GM23338 (cell line): Measurements from ENCODE around the gene KLRF2. TPM values are rescaled to one million over a fixed set of nuclear protein-coding genes. Genes with fewer than 3 reads are reported as not detected.

Experiments used
- ATAC-seq: fragments of 200-7000 bp; cut with Tn5 transposase; 3 replicates; pipeline ENCODE4 v1.9.1; 2020
- DNase-seq: peaks from one replicate; pipeline ENCODE4 v3.0.0-alpha.2; 2015; ENCODE audit warnings: low spot score
- H2AFZ ChIP-seq: fragments of 200-600 bp; sonication (generic); 2 replicates; pipeline ENCODE4 v1.8.0; 2016; ENCODE audit warnings: antibody characterized with exemption, mild to moderate bottlenecking, moderate library complexity
- H3F3A ChIP-seq: fragments of 200-600 bp; sonication (generic); replicated peaks from 2 replicates; pipeline ENCODE4 v1.8.0; 2017; ENCODE audit warnings: antibody characterized with exemption, mixed run types, low read depth
- H3K27ac ChIP-seq: fragments of 200-600 bp; sonication (generic); 2 replicates; pipeline ENCODE4 v1.6.1; 2016; ENCODE audit warnings: low read depth
- H3K27me3 ChIP-seq: fragments of 200-600 bp; sonication (generic); 2 replicates; pipeline ENCODE4 v1.8.0; 2016; ENCODE audit warnings: mild to moderate bottlenecking, mixed run types, moderate library complexity; ENCODE audit not compliant: insufficient read depth
- H3K36me3 ChIP-seq: fragments of 200-600 bp; sonication (generic); 2 replicates; pipeline ENCODE4 v1.8.0; 2016; ENCODE audit warnings: mild to moderate bottlenecking; ENCODE audit not compliant: insufficient read depth
- H3K4me1 ChIP-seq: fragments of 200-600 bp; sonication (generic); 2 replicates; pipeline ENCODE4 v1.8.0; 2016; ENCODE audit warnings: mild to moderate bottlenecking, moderate library complexity; ENCODE audit not compliant: insufficient read depth
- H3K4me2 ChIP-seq: fragments of 200-600 bp; sonication (generic); 2 replicates; pipeline ENCODE4 v1.7.1; 2017; ENCODE audit warnings: mixed run types
- H3K4me3 ChIP-seq: fragments of 200-600 bp; sonication (generic); 2 replicates; pipeline ENCODE4 v1.6.1; 2016; ENCODE audit warnings: mixed run types
- H3K79me2 ChIP-seq: fragments of 200-600 bp; sonication (generic); replicated peaks from 2 replicates; pipeline ENCODE4 v1.8.0; 2017; ENCODE audit warnings: mild to moderate bottlenecking; ENCODE audit not compliant: insufficient read depth
- H3K9me2 ChIP-seq: fragments of 200-600 bp; sonication (generic); 2 replicates; pipeline ENCODE4 v1.8.0; 2017; ENCODE audit not compliant: insufficient read depth
- H4K20me1 ChIP-seq: fragments of 200-600 bp; sonication (generic); replicated peaks from 2 replicates; pipeline ENCODE4 v1.8.0; 2017; ENCODE audit warnings: mild to moderate bottlenecking; ENCODE audit not compliant: insufficient read depth
- H3K27ac Mint-ChIP-seq: 2 replicates; pipeline ENCODE4 v1.8.0; 2020; ENCODE audit warnings: inconsistent platforms, mild to moderate bottlenecking, moderate library complexity, mixed read lengths
- H3K27me3 Mint-ChIP-seq: 3 replicates; pipeline ENCODE4 v1.8.0; 2022; ENCODE audit warnings: low read depth, mild to moderate bottlenecking, moderate library complexity, mixed read lengths, inconsistent platforms; ENCODE audit not compliant: insufficient read depth, poor library complexity
- H3K36me3 Mint-ChIP-seq: 3 replicates; pipeline ENCODE4 v1.8.0; 2021; ENCODE audit warnings: low read depth, mild to moderate bottlenecking, inconsistent platforms, moderate library complexity, mixed read lengths
- H3K4me1 Mint-ChIP-seq: 3 replicates; pipeline ENCODE4 v1.8.0; 2020; ENCODE audit warnings: mild to moderate bottlenecking, inconsistent platforms, mixed read lengths
- H3K4me3 Mint-ChIP-seq: 3 replicates; pipeline ENCODE4 v1.8.0; 2021; ENCODE audit warnings: moderate library complexity, mild to moderate bottlenecking, inconsistent platforms, mixed read lengths
- H3K9me3 Mint-ChIP-seq: 3 replicates; pipeline ENCODE4 v1.8.0; 2020; ENCODE audit warnings: moderate library complexity, mild to moderate bottlenecking, inconsistent platforms, mixed read lengths
- JUNB ChIP-seq: IDR thresholded peaks from one replicate; pipeline ENCODE4 v1.6.1; 2016; ENCODE audit warnings: antibody characterized with exemption; ENCODE audit not compliant: unreplicated experiment
- NANOG ChIP-seq: IDR thresholded peaks from 2 replicates; pipeline ENCODE4 v1.6.1; 2016; ENCODE audit warnings: antibody characterized with exemption, borderline replicate concordance
- REST ChIP-seq: IDR thresholded peaks from one replicate; pipeline ENCODE4 v1.6.1; 2018; ENCODE audit warnings: antibody characterized with exemption; ENCODE audit not compliant: unreplicated experiment
- ZNF114 ChIP-seq: fragments of 250-450 bp; sonication (Bioruptor Pico); IDR thresholded peaks from 2 replicates; pipeline ENCODE4 v1.5.0; 2020; ENCODE audit warnings: mild to moderate bottlenecking, moderate library complexity
- ZNF331 ChIP-seq: fragments of 250-450 bp; sonication (Bioruptor Pico); IDR thresholded peaks from 2 replicates; pipeline ENCODE4 v1.5.0; 2020; ENCODE audit warnings: low read depth, mild to moderate bottlenecking, moderate library complexity
- ZNF462 ChIP-seq: fragments of 250-450 bp; sonication (Bioruptor Pico); IDR thresholded peaks from 2 replicates; pipeline ENCODE4 v1.5.0; 2020; ENCODE audit warnings: mild to moderate bottlenecking, moderate library complexity
- polyA plus RNA-seq: library from polyadenylated mRNA; unstranded; fragments of >200 nt; fragmentation: Nextera tagmentation; extraction: Ambion mirVana; gene quantifications from 2 replicates; pipeline ENCODE4 v1.2.1, GENCODE V29; 2016
- total RNA-seq: library from RNA; depleted of rRNA; stranded (reverse); fragments of >200 nt; shearing (Covaris generic); gene quantifications from 2 replicates; pipeline ENCODE4 v1.2.3, GENCODE V29; 2014

KLRF2 gene
- total and polyA plus RNA-seq, 2 experiments from 2014 or later, result not detected

- TF ChIP-seq ZNF462 (CRISPR knock-in tag) (no peak), NANOG (no peak)
Measured at GRCh38 chr12:9851050-9851449, 30.2 kb upstream of the KLRF2 start (continued).

GRCh38 chr12:9851927-9852326, 29.4 kb upstream of the KLRF2 start:
- Mint-ChIP-seq H3K36me3 (no peaks in the 10 kb centered on the region), H3K4me1 (peaks cover 28% of the 10 kb centered on the region), H3K27ac (no peak overlapping the region), H3K4me3 (no peak overlapping the region), H3K27me3 (peaks cover 2% of the 10 kb centered on the region), H3K9me3 (no peaks in the 10 kb centered on the region)
- no peak overlapping the region for H3K4me2 ChIP-seq
- H3K79me2 ChIP-seq, result no peaks in the 10 kb centered on the region
- H3K36me3 ChIP-seq, result no peaks in the 10 kb centered on the region
- H3K9me2 ChIP-seq, result peaks cover 15% of the 10 kb centered on the region; the same call in 1 of the 2 replicates
- H3K4me1 ChIP-seq, result peaks cover 9% of the 10 kb centered on the region; the same call in 1 of the 2 replicates
- no peak for DNase-seq
- H3K27me3 ChIP-seq, result no peaks in the 10 kb centered on the region
- H3K27ac ChIP-seq, result no peak overlapping the region
- H3F3A ChIP-seq, result no peaks in the 10 kb centered on the region
- no peak overlapping the region for H3K4me3 ChIP-seq
- peak; percentile 40; the same call in 2 of the 3 replicates for ATAC-seq
- H4K20me1 ChIP-seq, result no peaks in the 10 kb centered on the region
- peak overlapping the region; percentile 70 for H2AFZ ChIP-seq
- TF ChIP-seq ZNF114 (CRISPR knock-in tag) (no peak), ZNF331 (CRISPR knock-in tag) (no peak), ZNF462 (CRISPR knock-in tag) (no peak), JUNB (no peak), REST (no peak)
